ENCODE results near the gene RBBP8NL. TPM values are rescaled to one million over a fixed set of nuclear protein-coding genes. Genes with fewer than 3 reads are reported as not detected.

The RBBP8NL gene
- total RNA-seq, 2 donors from 2014 or later: 0.40 TPM; not detected in 1

DNA sequence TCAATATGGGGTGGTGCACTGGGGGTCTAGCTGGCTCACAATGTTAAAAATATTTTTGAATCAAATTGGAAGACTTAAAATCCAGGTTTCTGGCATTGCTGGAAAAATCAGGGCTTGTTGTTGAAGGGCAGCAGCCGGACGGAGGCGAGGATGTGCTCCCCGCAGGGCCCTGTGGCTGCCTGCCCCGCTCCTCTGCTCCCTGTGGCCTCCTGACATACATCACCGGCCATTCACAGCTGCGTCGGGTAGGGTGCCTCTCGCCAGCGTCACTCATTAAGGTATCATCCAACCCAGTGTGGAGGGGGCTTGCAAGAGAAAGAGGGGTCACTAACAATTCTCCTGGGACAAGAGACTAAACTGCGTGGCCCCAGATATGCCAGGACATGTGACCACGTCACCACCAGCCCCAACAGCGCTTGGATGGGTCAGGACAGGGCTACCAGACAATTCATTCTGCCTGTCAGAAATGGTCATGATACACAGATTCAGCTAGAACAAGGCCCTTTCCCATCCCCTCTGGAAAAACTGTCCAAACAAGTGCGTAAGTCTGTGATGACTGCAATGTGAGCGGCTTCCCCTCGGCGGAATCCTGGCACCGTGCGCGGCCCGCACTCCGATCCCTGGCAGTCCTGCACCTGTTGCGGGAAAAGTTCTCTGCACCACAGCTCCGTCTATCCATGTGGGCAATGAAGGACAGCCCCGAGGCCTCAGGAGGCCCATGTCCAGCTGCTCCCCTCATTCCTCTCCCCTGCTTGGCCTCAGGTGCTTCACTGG lies 36.5 kb upstream of the RBBP8NL start:
- TF ChIP-seq, protein P1, sequence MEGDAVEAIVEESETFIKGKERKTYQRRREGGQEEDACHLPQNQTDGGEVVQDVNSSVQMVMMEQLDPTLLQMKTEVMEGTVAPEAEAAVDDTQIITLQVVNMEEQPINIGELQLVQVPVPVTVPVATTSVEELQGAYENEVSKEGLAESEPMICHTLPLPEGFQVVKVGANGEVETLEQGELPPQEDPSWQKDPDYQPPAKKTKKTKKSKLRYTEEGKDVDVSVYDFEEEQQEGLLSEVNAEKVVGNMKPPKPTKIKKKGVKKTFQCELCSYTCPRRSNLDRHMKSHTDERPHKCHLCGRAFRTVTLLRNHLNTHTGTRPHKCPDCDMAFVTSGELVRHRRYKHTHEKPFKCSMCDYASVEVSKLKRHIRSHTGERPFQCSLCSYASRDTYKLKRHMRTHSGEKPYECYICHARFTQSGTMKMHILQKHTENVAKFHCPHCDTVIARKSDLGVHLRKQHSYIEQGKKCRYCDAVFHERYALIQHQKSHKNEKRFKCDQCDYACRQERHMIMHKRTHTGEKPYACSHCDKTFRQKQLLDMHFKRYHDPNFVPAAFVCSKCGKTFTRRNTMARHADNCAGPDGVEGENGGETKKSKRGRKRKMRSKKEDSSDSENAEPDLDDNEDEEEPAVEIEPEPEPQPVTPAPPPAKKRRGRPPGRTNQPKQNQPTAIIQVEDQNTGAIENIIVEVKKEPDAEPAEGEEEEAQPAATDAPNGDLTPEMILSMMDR (conservative IDR thresholded peaks at IDR 0.05): no peak
- H3K36me3 ChIP-seq (ENCODE audit: control insufficient read depth, insufficient read depth, low read length): no peaks in the 10 kb centered on the region
- no peaks in the 10 kb centered on the region for H3K27me3 Mint-ChIP-seq (ENCODE audit: insufficient read depth)
- no peaks in the 10 kb centered on the region for H3K4me1 ChIP-seq (ENCODE audit: control insufficient read depth, insufficient read depth, low read length)
- 89 to 93% methylated on average over 20 to 25 of the region's 25 CpGs for WGBS, 2 experiments (ENCODE audit: insufficient coverage in 1 of 2, insufficient read length in 1 of 2)
- no peak for DNase-seq
- no peaks in the 10 kb centered on the region for H3K9me3 ChIP-seq (ENCODE audit: control insufficient read depth, low read length)
- no peaks in the 10 kb centered on the region for H3K9me3 Mint-ChIP-seq
- H3K4me1 Mint-ChIP-seq: no peaks in the 10 kb centered on the region
- H3K27ac ChIP-seq (ENCODE audit: low read depth, low read length): no peak overlapping the region
- H3K27ac Mint-ChIP-seq: no peak overlapping the region
- H3K4me3 Mint-ChIP-seq: no peak overlapping the region
- no peaks in the 10 kb centered on the region for H3K36me3 Mint-ChIP-seq (ENCODE audit: low read depth)
- H3K4me3 ChIP-seq (ENCODE audit: low read length): no peak overlapping the region
- no peak overlapping the region for H3K9ac ChIP-seq (ENCODE audit: extremely low read depth, low read length, poor library complexity, severe bottlenecking)
- no peaks in the 10 kb centered on the region for H3K27me3 ChIP-seq (ENCODE audit: control insufficient read depth, insufficient read depth, low read length, poor library complexity, severe bottlenecking)

DNA sequence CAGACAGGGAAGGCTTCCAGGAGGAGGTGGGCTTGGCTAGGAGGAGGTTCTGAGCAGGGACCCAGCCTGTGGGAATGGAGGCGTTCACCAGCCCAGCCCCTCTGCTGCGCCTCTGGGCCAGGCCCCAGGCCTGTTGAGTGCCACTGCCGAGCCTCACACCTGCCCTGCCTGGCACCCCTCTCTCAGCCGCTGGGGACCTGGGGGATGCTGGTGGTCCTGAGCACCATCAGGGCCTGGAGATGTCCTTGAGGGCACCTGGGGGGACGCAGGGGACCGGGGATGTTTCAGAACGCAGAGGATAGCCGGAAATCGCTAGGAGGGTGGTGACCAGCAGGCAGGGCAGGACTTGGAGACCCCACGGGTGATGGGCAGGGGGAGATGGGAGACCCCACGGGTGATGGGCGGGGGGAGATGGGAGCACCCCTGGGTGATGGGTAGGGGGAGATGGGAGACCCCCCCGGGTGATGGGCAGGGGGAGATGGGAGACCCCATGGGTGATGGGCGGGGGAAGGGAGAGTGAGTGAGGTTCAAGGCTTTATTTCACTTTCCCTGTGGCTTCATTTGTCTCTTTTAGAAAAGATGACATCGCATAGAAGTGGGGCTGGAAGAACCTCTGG lies 35.7 kb upstream of the RBBP8NL start:
- H3K27ac Mint-ChIP-seq: no peak overlapping the region
- H3K27me3 Mint-ChIP-seq (ENCODE audit: insufficient read depth): no peaks in the 10 kb centered on the region
- no peaks in the 10 kb centered on the region for H3K4me1 ChIP-seq (ENCODE audit: control insufficient read depth, insufficient read depth, low read length)
- H3K9ac ChIP-seq (ENCODE audit: extremely low read depth, low read length, poor library complexity, severe bottlenecking): no peak overlapping the region
- WGBS, 2 experiments (ENCODE audit: insufficient coverage in 1 of 2, insufficient read length in 1 of 2): 78 to 81% methylated on average over 8 to 15 of the region's 15 CpGs
- H3K9me3 ChIP-seq (ENCODE audit: control insufficient read depth, low read length): no peaks in the 10 kb centered on the region
- no peak for DNase-seq
- H3K36me3 ChIP-seq (ENCODE audit: control insufficient read depth, insufficient read depth, low read length): no peaks in the 10 kb centered on the region
- H3K4me1 Mint-ChIP-seq: no peaks in the 10 kb centered on the region
- no peaks in the 10 kb centered on the region for H3K27me3 ChIP-seq (ENCODE audit: control insufficient read depth, insufficient read depth, low read length, poor library complexity, severe bottlenecking)
- no peak overlapping the region for H3K27ac ChIP-seq (ENCODE audit: low read depth, low read length)
- H3K4me3 Mint-ChIP-seq: no peak overlapping the region
- H3K9me3 Mint-ChIP-seq: no peaks in the 10 kb centered on the region
- H3K4me3 ChIP-seq (ENCODE audit: low read length): no peak overlapping the region
- H3K36me3 Mint-ChIP-seq (ENCODE audit: low read depth): no peaks in the 10 kb centered on the region
- TF ChIP-seq, protein P1 (conservative IDR thresholded peaks at IDR 0.05): no peak

DNA sequence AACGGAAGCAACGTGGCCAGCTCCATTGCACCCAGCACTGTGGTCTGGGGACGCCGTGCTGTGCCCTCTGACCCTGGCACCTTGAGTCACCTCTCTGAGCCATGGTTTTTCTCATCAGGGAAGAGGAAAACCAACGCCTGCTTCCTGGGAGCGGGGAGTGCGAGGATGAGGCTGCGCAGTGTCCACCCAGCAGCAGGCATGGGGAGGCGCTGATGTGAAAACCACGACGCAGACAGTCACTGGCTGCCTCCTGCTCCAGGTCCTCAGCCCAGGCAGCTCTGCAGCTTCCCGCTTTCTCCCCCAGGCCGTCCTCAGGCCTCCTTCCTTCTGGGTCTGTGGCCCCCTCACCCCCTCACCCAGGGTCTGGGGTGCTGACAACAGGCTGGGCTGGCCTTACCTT lies 34.5 kb upstream of the RBBP8NL start:
- WGBS, 2 experiments (ENCODE audit: insufficient coverage in 1 of 2, insufficient read length in 1 of 2): 92 to 98% methylated on average over 8 to 13 of the region's 13 CpGs
- H3K27me3 Mint-ChIP-seq (ENCODE audit: insufficient read depth): no peaks in the 10 kb centered on the region
- H3K36me3 ChIP-seq (ENCODE audit: control insufficient read depth, insufficient read depth, low read length): no peaks in the 10 kb centered on the region
- H3K9ac ChIP-seq (ENCODE audit: extremely low read depth, low read length, poor library complexity, severe bottlenecking): no peak overlapping the region
- no peak overlapping the region for H3K27ac Mint-ChIP-seq
- no peak for DNase-seq
- no peak overlapping the region for H3K4me3 ChIP-seq (ENCODE audit: low read length)
- no peak overlapping the region for H3K4me3 Mint-ChIP-seq
- no peaks in the 10 kb centered on the region for H3K4me1 Mint-ChIP-seq
- H3K9me3 ChIP-seq (ENCODE audit: control insufficient read depth, low read length): no peaks in the 10 kb centered on the region
- no peaks in the 10 kb centered on the region for H3K4me1 ChIP-seq (ENCODE audit: control insufficient read depth, insufficient read depth, low read length)
- no peaks in the 10 kb centered on the region for H3K9me3 Mint-ChIP-seq
- no peak overlapping the region for H3K27ac ChIP-seq (ENCODE audit: low read depth, low read length)
- H3K36me3 Mint-ChIP-seq (ENCODE audit: low read depth): no peaks in the 10 kb centered on the region
- TF ChIP-seq, protein P1 (conservative IDR thresholded peaks at IDR 0.05): no peak
- no peaks in the 10 kb centered on the region for H3K27me3 ChIP-seq (ENCODE audit: control insufficient read depth, insufficient read depth, low read length, poor library complexity, severe bottlenecking)
